EL (cell line): ENCODE results near the gene GTPBP3.

Experiments
- DNase-seq: peaks from one replicate; pipeline ENCODE4 v3.0.0-alpha.2; 2016

Gene GTPBP3

GRCh38 chr19:17327654-17328516 is 9.5 kb upstream of the GTPBP3 start:
- no peak for DNase-seq

DNA sequence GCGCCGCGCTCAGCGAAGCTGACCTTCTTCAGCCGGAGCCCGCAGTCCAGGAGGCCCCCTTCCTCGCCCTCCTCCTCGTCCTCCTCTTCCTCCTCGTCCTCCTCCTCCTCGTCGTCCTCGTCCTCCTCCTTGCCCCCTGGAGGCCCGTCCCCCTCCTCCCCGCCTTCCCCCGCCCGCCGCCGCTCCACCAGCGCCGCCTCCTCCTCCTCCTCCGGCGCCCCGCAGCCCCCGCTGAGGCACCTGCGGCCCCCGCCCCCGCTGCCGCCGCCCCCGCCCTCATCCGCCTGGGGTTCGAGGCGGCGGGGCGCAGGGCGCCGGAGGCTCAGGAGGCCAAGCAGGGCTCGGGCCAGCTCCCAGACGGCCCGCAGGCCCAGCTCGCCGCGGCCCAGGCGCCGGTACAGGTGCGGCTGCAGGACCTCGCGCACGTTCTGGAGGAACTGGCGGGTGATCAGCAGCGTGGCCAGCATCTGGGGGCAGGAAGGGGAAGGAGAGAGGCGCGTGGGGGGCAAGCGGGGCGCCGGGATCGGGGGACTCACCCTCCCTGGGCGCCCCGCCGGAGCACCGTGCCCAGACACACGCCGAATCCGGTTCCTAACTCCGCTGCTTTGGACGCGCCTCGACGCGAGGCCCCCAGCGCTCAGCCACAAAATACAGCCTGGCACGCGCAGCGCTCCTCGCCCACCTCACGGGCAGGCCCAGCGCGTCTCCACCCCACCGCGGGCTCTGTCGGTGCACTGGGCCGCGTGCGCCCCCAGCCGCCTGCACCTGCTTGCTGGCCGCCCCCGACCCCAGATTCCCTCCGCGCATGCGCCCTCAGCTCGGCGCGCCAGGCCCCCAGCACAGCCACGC is 8.6 kb upstream of the GTPBP3 start:
- DNase-seq = no peak

DNA sequence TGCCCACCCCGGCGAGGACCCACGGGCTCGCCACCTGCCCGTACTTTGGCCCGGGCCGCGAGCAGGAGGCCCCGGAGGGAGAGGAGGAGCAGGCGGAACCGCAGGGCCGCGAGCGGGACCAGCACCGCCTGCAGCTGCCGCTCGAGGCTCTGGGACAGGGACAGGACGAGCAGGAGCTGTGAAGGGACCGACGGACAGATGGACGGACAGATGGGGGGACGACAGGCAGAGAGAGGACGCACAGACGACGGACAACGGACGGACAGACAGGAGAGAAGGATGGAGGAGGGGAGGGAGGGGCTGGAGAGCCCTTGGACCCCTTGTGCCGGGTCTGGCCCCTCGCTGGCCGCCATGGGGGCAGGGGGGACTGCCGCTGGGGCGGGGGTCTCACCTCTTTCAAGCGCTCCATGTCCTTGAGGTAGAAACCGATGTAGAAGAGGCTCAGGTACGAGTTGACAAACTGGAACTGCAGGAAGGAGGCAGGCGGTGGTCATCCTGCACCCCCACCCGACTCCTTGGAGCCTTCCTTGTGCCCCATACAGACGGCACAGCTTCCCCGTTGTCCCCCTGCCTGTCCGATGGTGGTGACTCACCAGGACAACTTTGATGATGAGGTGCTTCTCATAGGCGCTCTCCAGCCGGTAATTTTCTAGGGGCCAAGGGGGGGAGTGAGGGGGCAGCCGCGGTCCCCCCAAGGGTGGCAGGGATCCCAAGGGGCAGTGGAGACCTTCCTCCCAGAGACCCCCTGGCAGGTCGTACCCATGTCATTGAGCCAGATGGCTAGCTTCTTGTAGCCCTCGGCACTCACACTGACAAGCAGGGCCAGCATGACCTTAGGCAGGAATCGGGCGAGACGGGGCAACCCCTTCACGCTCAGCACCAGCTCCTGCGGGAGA is 7.7 kb upstream of the GTPBP3 start:
- no peak for DNase-seq

GRCh38 chr19:17330262-17331044 is 6.9 kb upstream of the GTPBP3 start:
- DNase-seq = no peak

- DNase-seq = no peak
Observed at GRCh38 chr19:17331045-17331558, 6.3 kb upstream of the GTPBP3 start.

DNA sequence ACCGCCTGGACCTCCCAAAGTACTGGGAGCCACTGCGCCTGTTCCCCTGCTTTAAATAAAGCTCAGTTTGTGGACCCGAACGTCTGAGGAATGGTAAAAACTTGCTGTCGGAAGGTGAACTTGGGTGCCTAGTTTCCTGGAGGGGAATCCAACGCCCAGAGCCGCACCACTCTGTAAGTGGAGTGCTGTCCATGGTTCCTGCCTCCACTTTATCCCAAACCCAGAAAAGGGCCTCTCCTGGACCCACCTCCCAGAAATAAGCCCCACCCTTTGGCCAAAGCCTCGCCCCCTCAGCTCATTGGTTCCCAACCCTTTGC is 5.0 kb upstream of the GTPBP3 start:
- no peak for DNase-seq

GRCh38 chr19:17332677-17333581 is 4.4 kb upstream of the GTPBP3 start:
- peak; percentile 58 for DNase-seq

DNA sequence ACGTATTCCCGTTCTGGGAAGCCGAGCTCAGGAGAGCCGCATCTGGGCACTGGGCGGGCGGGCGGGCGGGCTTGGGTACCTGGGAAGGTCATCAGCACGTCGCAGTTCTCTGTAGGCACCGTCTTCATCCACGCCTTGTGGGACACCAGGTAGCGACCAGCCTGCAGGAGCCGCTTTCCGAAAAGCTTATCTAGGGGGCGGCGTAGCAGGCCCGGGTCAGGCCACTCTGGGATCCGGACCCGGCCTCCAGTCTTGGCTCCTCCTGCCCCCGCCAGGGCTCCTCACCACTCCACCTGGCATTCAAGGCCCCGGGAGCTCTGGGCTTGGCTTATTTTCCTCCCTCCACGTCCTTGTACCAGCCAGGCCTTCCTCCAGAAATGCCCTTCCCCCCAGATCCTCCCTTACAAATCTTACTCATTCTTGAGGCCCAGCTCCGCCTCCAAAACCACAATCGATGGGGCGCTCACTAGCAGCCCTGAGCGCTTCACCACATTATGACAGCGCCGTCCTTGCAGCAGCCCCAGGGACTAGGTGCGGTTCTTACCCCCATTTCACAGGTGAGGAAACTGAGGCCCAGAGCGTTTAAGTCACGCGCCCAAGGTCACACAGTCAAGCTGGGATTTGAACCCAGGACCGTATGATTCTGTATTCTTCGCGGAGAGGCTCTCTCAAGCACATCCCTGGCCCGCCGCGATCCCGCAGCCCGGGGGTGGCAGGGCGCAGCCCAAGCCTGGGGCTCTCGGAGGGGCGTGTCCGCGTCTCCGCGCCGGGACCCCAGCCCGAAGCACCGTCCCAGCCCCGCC is 3.5 kb upstream of the GTPBP3 start:
- DNase-seq = peak; percentile 87

DNA sequence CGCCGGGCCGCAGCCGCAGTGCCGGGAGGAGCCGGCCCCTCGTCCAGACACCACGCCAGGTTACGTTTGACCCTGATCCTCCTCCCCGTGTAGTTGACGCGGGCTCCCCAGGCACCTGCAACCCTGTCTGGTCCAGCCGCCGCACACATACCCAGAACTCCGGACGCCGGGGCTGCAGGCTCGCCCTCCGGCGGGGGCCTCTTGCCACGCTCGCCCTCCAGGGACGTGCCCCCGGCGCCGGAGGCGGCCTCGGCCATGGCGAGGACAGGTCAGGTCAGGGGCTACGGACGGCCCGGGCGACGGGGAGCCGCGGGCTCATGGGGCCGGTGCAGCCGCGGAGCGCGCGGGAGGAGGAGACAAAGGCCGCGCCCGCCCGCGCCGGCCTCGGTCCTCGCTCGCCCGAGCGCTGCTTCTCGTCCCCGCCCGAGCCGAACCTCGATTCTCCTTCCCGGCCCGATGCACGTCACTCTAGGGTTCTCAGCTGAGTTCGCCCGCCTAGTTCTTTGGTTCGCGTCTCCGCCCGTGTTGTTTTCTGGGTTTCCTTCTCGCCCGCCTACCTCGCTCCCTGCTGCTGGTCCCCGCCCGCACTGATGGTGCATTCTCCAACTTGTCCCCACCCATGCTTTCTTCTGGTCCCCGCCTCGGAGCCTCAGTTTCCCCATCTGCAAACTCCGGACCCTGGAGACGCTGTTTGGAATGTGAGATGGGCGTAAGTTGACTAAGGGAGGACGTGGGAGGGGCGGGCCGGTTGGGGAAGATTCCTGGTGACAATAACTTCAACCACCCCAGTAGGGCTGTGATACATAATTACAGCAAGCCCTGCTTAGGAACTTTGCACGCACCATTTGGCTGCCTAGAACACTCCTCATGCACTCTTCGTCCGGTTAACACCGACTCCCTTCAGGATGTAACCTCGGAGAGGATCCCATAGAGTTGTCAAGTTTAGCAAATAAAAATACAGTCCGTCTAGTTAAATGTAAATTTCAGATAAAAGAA is 2.6 kb upstream of the GTPBP3 start, which contains the start of gene ANO8:
ANO8 (minus strand) TSS at position 442 of the 996 bp plus-strand sequence; CDS start at position 257, 185 bp downstream.
- peak; percentile 98 for DNase-seq

DNA sequence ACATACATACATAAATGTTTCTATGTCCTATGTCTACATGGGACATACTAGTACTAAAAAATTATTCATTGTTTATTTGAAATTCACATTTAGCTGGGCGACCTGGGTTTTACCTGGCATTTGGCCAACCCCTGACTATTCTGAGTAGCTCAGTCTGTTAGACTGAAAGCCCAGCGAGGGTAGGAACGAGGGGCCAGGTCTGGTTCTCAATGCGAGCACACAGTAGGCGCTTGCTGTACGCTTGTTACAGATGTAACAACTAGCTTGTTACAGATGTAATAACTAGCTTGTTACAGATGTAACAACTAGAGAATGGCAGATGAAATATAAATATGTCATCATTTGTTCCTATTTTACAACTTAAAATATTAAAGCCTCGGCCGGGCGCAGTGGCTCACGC is 1.8 kb upstream of the GTPBP3 start:
- DNase-seq = no peak

- peak; percentile 46 for DNase-seq
Observed at GRCh38 chr19:17337675-17338432, 501 bp downstream of the GTPBP3 start.

DNA sequence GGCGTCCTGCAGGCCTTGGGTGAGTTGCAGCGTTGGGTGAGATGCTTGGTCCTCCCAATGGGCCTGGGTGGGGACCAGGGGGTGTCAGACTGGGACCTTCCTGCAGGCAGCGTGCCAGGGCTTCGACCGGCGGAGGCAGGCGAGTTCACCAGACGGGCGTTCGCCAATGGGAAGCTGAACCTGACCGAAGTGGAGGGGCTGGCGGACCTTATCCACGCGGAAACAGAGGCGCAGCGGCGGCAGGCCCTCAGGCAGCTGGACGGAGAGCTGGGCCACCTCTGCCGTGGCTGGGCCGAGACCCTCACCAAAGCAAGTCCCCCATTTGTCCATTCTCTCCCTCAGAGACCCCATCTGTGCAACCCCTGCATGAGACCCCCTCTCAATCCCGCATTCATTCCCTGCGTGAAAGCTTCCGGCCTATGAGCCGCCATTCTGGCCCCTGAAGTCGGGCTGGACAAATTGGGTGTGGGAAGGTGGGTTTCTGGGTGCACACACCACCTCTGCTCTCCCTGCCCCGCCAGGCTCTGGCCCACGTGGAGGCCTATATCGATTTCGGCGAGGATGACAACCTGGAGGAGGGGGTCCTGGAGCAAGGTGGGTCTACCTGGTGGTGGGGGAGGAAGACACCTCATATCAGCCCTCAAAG is 1.2 kb downstream of the GTPBP3 start:
- no peak for DNase-seq

- no peak for DNase-seq
Observed at GRCh38 chr19:17339088-17339741, 1.9 kb downstream of the GTPBP3 start.

GRCh38 chr19:17340302-17340870 is 3.0 kb downstream of the GTPBP3 start:
- no peak for DNase-seq

- DNase-seq = no peak
Observed at GRCh38 chr19:17340871-17341357, 3.6 kb downstream of the GTPBP3 start.

DNA sequence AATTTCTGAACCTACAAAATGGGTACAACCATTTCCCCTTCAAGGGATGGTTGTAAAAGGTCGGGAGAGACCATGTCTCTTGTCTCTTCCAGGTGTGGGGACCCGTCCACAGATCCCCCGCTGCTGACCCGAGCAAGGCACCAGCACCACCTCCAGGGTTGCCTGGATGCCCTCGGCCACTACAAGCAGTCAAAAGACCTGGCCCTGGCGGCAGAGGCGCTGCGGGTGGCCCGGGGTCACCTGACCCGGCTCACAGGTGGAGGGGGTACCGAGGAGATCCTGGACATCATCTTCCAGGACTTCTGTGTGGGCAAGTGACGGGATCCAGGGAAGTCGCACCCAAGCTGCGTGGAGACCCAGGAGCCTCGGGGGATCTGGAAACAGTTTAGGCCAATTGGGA is 4.0 kb downstream of the GTPBP3 start:
- DNase-seq = no peak
